Measurements from ENCODE around the gene HNRNPR.

Gene HNRNPR

GRCh38 chr1:23368562-23369334, 24.7 kb upstream of the HNRNPR start:
- DNase-seq: peak; percentile 83

DNA sequence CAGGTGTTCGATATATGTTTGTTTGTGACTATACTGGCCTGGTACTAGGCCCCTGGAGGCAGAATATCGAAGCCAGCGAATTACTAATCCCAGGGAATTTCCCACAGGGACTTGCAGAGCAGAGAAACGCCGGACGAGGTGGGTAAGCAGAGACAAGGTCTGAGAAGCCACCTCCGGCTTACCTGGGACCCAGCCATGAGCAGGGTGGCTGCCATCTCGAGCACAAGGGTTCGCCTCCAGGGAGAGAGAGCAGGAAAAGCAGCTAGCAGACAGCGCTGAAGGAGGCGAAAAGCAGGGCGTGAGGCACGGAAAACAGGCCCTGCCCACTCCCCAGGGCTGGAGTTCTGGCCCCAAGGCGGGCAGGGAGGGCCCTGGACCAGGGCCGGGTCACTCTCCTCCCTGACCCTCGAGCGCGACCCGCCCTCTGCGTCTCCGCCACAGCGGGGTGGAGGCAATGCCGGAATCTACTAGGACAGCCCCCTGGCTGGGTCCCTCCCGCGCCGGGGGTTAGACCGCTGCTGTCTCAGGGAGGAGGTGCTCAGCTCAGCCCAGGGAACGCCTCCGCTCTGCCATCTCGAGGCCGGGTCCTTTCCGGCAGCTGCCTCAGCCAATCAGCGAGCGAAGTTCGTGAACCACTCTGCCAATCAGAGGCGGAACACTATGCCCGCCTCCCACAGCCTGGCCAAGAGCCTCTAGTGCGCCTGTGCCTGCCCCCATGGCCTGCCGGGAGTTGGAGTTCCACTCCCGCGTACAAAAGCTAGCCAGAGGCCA, 23.9 kb upstream of the HNRNPR start:
- DNase-seq: peak; percentile 97

DNA sequence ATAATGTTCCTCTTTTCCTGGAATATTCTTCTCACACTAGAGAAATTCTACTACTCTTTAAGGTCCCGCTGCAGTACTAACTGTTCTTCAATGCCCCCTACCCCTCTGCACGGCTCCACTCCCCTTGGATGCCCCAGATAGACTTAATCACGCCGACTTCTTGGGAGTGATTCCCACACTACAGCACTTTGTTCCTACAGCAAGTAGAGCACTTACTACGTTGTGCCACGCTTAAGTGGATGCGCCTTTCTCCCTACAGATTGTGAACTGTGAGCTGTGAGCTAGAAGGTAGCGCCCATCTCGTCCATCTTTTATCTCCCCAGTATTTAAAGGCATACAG, 23.3 kb upstream of the HNRNPR start:
- peak; percentile 13 for DNase-seq

DNA sequence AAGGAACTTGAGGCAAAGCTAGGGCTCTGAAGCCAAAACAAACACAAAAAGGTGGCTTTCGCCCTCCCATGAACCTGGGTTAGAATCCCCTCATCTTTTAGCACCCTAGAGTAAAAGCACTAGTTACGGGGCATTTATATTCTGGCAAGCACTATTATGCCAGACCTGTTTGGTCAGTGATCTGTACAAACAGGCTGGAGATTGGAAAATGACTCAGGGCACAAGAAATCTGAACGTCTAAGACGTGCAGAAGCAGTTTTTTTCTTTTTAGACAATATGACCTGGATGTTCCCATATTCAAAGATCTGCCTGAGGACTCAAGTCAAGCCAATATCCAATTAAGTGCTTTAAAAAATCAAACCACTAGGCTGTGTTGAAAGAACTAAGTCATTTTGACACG, 22.5 kb upstream of the HNRNPR start:
- no peak for DNase-seq

DNA sequence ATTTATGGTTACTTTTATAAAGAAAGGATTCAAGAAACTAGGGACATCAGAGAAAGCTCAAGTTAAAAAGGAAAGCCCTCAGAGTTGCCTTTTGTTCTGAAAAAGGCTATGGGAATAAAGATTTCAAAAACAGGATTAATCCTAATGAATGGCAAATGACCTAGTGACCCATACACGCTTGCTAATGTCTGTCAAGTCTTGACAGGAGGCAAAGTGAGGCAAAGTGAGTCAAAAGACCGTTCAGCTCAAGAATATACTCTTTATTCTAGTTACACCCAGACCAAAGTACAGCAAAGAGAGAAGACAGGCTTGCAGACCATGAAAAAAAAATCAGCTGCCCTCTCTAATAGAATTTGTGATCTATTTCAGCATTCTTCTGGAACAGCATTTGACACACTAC, 22.1 kb upstream of the HNRNPR start:
- no peak for DNase-seq

DNA sequence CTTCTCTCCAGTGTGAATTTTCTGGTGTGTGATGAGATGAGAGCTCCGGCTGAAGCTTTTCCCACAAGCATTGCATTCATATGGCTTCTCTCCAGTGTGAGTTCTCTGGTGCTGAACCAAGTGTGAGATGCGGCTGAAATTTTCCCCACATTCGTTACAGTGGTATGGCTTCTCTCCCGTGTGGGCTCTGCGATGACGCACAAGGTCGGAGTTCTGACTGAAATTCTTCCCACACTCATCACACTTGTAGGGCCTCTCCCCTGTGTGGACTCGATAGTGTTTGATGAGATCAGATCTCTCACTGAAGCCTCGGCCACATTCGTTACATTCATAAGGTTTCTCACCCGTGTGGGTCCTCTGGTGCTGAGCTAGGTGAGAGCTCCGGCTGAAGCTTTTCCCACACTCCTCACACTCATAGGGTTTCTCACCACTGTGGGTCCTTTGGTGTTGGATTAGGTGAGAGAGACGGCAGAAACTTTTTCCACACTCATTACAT, 18.2 kb upstream of the HNRNPR start:
- no peak for DNase-seq

DNA sequence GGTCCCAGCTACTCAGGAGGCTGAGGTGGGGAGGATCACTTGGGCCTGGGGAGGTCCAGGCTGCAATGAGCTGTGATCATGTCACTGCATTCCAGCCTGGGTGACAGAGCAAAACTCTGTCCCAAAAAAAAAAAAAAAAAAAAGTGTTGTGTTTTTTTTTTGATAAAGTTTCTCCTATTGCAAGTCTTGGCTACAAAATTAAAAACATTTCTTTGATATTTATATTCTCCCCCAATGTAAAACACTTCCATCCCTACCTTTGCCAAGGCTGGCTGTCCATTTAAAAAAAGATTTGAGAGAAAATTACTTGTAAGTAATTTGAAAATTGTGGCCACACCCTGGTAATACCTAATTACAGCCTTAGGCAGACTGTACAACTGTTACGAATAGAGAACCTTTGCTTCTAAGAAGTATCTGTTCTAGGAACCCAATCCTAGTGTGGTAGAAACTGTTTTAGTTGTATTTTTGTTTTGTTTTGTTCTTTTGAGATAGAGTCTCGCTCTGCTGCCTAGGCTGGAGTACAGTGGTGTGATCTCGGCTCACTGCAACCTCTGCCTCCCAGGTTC, 14.3 kb upstream of the HNRNPR start:
- no peak for DNase-seq

GRCh38 chr1:23357138-23357908, 13.2 kb upstream of the HNRNPR start:
- no peak for DNase-seq

DNA sequence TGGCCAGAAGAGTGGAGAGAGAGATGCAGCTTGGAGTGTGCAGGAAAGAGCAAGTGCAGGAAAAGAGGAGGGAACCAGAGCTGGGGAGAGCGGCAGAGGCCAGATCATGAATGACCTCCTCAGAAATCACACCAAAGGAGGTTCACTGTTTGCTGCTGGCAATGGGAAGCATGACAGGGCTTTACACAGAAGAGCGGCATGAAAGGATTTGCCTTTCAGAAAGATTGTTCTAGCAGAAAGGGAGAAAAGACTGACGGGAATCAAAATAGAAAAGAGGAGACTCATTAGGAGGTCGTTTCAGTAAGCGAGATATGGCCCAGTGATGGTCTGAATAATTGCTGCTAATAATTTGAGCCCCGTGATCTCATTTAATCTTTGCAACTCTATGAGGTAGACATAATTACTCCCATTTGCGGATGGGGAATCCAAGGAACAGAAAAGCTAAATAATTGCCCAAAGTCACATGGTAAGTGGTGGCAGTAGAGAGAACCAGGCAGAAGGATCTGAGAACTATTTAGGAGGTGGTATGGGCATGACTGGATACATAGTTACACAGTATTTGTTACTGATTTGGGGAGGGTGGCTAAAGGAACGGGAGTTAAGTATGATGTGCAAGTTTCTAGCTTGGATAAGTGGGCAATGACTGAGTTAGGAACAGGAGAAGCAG, 12.5 kb upstream of the HNRNPR start:
- no peak for DNase-seq

- DNase-seq: no peak
Observed at GRCh38 chr1:23354245-23354644, 10.2 kb upstream of the HNRNPR start.

GRCh38 chr1:23352096-23352695, 8.1 kb upstream of the HNRNPR start:
- DNase-seq: no peak

DNA sequence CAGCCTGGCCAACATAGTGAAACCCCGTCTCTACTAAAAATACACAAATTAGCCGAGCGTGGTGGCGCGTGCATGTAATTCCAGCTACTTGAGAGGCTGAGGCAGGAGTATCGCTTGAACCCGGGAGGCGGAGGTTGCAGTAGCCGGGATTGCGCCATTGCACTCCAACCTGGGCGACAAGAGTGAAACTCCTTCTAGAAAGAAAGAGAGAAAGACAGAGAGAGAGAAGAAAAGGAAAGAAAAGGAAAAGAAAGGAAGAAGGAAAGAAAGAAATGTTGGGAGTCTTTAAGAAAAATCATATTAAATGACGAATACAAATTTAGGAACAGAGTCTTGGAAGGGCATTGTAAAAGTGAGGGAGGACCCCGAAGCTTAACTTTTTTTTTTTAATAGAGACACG, 1.8 kb upstream of the HNRNPR start:
- DNase-seq: no peak

DNA sequence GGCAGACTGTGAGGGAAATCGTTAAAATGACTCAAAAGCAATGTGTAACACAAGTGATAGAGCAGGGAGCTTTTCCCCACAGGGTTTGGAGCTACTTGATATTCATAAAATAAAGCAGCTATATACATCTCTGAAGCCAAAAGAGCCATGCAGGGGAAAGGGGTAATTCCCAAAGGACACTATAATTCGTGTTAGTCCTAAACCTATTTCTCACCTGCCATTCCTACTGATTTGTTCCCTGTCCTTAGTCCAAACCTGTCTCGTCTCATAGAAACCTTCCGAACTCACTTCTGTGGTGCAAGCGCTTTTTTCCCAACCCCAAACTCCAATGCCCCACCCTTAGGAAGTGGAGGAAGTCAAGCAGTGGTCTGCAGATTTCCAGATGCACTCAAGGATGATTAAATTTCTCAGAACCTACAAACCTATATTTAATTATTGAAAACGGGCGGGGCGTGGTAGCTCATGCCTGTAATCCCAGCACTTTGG, 946 bp upstream of the HNRNPR start:
- peak; percentile 56 for DNase-seq

DNA sequence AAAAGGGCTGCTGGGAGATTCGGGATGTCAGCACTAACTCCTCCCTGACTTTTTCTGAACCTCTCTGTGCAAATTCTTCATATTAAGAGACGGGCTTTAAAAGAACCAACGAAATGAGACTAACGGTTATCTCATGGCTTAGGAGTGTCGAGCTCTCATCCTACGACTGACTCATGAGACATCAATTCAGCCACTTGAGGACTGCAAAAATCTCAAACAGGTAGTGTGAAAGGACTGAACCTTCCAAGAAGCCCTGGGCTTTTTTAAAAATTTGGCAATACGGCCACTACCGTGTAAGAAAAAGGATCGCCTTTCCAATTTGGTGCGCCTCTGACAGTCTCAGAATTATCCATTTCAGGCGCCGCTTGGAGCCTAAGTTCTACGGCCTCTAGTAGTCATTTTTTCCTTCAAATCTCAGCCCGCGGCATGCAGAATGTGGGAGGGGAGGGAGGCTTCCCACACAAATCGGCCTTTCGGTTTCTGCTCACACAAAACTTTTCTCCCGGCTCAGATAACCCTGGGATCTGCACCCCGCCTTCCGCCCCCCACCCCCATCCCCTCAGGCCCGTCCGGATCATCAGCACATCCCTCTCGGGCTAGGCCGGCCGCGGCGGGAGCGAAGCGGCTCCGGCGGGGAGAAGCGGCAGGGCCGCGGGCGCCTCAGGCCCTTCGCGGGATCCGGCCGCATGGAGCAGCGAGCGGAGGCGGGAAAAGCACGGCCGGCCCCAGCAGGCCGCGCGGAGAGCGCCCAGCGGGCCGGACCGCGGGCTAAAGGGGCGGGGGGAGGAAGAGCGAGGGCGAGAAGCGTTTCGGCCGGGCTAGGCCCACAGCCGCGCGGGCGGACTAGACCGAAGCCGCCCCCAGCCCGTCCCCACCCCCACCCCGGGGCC, 618 bp downstream of the HNRNPR start:
- DNase-seq: no peak

- no peak for DNase-seq
Observed at GRCh38 chr1:23341931-23342692, 2.0 kb downstream of the HNRNPR start.

DNA sequence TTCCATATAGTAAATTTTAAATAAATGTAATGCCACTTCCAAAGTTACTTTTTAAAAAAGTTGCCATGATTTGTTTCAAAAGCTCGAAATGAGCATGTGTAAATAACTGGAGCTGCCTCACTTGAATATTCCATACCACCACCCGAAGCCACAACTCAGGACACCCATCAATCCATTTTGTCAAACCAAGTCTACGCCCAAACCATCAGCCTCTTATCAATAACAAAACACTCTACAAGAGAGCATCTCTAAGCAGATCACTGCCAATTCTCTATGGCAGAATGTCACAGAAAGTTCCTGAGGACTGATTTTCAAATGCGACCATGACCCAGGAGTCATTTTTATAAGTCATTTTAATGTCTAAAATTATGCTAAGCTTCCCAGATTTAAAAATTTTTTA, 4.5 kb downstream of the HNRNPR start:
- DNase-seq: no peak

- no peak for DNase-seq
Observed at GRCh38 chr1:23337869-23338268, 6.2 kb downstream of the HNRNPR start.

GRCh38 chr1:23331713-23332112, 12.4 kb downstream of the HNRNPR start:
- DNase-seq: no peak

GRCh38 chr1:23330846-23331245, 13.2 kb downstream of the HNRNPR start:
- DNase-seq: no peak

DNA sequence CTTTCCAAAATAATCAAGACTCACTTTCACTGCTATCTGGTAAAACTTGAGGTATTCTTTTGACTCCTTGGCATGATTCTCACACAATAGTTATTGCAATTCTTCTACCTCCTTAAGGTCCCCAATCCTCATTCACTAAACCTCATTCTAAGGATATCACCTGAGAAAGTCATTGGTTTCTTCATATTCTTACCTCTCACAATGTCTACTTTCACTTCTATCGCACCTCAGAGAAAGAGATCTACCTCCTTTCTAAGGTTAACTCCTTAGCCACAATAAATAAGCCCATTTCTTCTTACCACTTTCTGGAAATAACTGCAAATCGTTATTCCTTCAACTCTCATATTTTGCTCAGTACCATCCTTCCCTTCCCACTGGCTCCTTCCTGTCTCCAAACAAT, 18.7 kb downstream of the HNRNPR start:
- DNase-seq: no peak

Measured in NCI-H526 treated with DMSO at 0.1 percent for 48 hours (cell line).